ENCODE measurements around the gene ST3GAL3. TPM values are rescaled to one million over a fixed set of nuclear protein-coding genes. Genes with fewer than 3 reads are reported as not detected.

The ST3GAL3 gene
- polyA plus RNA-seq, 1 of the 3 experiments (the other 2 are of a cell fraction): 20.6 TPM

GRCh38 chr1:43864111-43865045 lies 157.0 kb downstream of the ST3GAL3 start:
- Histone ChIP-seq H3K9ac (no peak overlapping the region), H3K9me3 (no peaks in the 10 kb centered on the region), H3K27ac (ENCODE audit: low read depth in 2 of 2, low read length in 1 of 2) (no peak overlapping the region), H3K79me2 (ENCODE audit: insufficient read depth) (no peaks in the 10 kb centered on the region), H3K9me2 (no peaks in the 10 kb centered on the region), H3K4me2 (no peak overlapping the region), H3F3A (replicated peaks; ENCODE audit: insufficient read depth) (peaks cover 6% of the 10 kb centered on the region), H3K27me3 (ENCODE audit: insufficient read depth) (no peaks in the 10 kb centered on the region), H3K36me3 (replicated peaks in 1 of 2; ENCODE audit: control insufficient read depth in 1 of 2, insufficient read depth in 2 of 2, low read length in 1 of 2) (no peaks in the 10 kb centered on the region), H3K4me1 (ENCODE audit: control insufficient read depth in 1 of 2, insufficient read depth in 2 of 2, low read depth in 1 of 2, low read length in 1 of 2) (peaks cover 15 to 32% of the 10 kb centered on the region in 2 experiments; a peak in 3 of 4 replicates), H2AFZ (ENCODE audit: low read depth) (no peak overlapping the region), H4K20me1 (ENCODE audit: insufficient read depth) (peaks cover 33% of the 10 kb centered on the region), H3K4me3 (ENCODE audit: low read depth in 2 of 2, low read length in 1 of 2) (no peak overlapping the region)
- TF ChIP-seq JUND (IDR thresholded peaks at IDR 0.05): no peak
- no peak for TF ChIP-seq USF2 (IDR thresholded peaks at IDR 0.05; ENCODE audit: borderline replicate concordance, low read depth, low read length)
- no peak for TF ChIP-seq TAF1 (IDR thresholded peaks at IDR 0.05; ENCODE audit: borderline replicate concordance, low read depth, low read length)
- no peak for TF ChIP-seq SMC3 (IDR thresholded peaks at IDR 0.05; ENCODE audit: low read depth, low read length)
- TF ChIP-seq YY1 (IDR thresholded peaks at IDR 0.05; ENCODE audit: low read depth): no peak
- TF ChIP-seq IRF3 (IDR thresholded peaks at IDR 0.05; ENCODE audit: low read depth, low read length): no peak
- DNase-seq: no peak
- POLR2A ChIA-PET: no interaction called here
- CTCF ChIA-PET: interaction anchor here (1.1 to 1.8 kb wide), 2 partner anchors 11 to 101 kb away, joined by 3 to 9 read pairs; no protein-coding TSS in a partner anchor
- WGBS (ENCODE audit: low lambda C conversion rate): 98% methylated on average over 6 of the region's 7 CpGs

- Histone ChIP-seq H3K4me3 (ENCODE audit: low read depth in 2 of 2, low read length in 1 of 2) (no peak overlapping the region), H3K9me2 (no peaks in the 10 kb centered on the region), H3K4me2 (no peak overlapping the region), H3K9ac (no peak overlapping the region), H3K4me1 (ENCODE audit: control insufficient read depth in 1 of 2, insufficient read depth in 2 of 2, low read depth in 1 of 2, low read length in 1 of 2) (peaks cover 4 to 21% of the 10 kb centered on the region in 2 experiments; a peak in 3 of 4 replicates), H2AFZ (ENCODE audit: low read depth) (no peak overlapping the region), H3K27ac (ENCODE audit: low read depth in 2 of 2, low read length in 1 of 2) (no peak overlapping the region), H3K79me2 (ENCODE audit: insufficient read depth) (no peaks in the 10 kb centered on the region), H4K20me1 (ENCODE audit: insufficient read depth) (peaks cover 17% of the 10 kb centered on the region; the same call in 1 of the 2 replicates), H3K9me3 (no peaks in the 10 kb centered on the region), H3K27me3 (ENCODE audit: insufficient read depth) (no peaks in the 10 kb centered on the region), H3K36me3 (replicated peaks in 1 of 2; ENCODE audit: control insufficient read depth in 1 of 2, insufficient read depth in 2 of 2, low read length in 1 of 2) (no peaks in the 10 kb centered on the region), H3F3A (replicated peaks; ENCODE audit: insufficient read depth) (peaks cover 6% of the 10 kb centered on the region)
- WGBS (ENCODE audit: low lambda C conversion rate): 92% methylated on average over 2 of the region's 2 CpGs
- ChIA-PET POLR2A (no interaction called here), CTCF (interaction anchor here (0.6 to 0.9 kb wide), 2 partner anchors 68 to 96 kb away, joined by 3 read pairs; no protein-coding TSS in a partner anchor)
- no peak for DNase-seq
- TF ChIP-seq PBX3 (IDR thresholded peaks at IDR 0.05) (no peak), ZBTB33 (IDR thresholded peaks at IDR 0.05; ENCODE audit: borderline replicate concordance, low read depth) (no peak), EP300 (IDR thresholded peaks at IDR 0.05; ENCODE audit: borderline replicate concordance in 1 of 2, low read depth in 1 of 2, low read length in 1 of 2) (no peak), FOXM1 (IDR thresholded peaks at IDR 0.05; ENCODE audit: low read depth) (no peak), RAD21 (IDR thresholded peaks at IDR 0.05; ENCODE audit: low read length) (no peak), MAX (IDR thresholded peaks at IDR 0.05; ENCODE audit: low read depth) (no peak), NRF1 (IDR thresholded peaks at IDR 0.05; ENCODE audit: low read depth, low read length) (no peak), TEAD4 (IDR thresholded peaks at IDR 0.05; ENCODE audit: borderline replicate concordance, insufficient read depth) (no peak), RFX5 (IDR thresholded peaks at IDR 0.05; ENCODE audit: low read length) (no peak), EZH2phosphoT487 (IDR thresholded peaks at IDR 0.05; ENCODE audit: borderline replicate concordance, low read depth) (no peak), YY1 (IDR thresholded peaks at IDR 0.05; ENCODE audit: low read depth) (no peak), GABPA (IDR thresholded peaks at IDR 0.05; ENCODE audit: low read depth) (no peak), RXRA (IDR thresholded peaks at IDR 0.05; ENCODE audit: borderline replicate concordance, low read depth) (no peak), TCF12 (IDR thresholded peaks at IDR 0.05) (no peak), RCOR1 (IDR thresholded peaks at IDR 0.05; ENCODE audit: low read length) (no peak), MEF2A (IDR thresholded peaks at IDR 0.05; ENCODE audit: borderline replicate concordance, low read depth) (no peak), FOSL2 (IDR thresholded peaks at IDR 0.05; ENCODE audit: borderline replicate concordance, low read depth) (no peak)
These were observed 158.9 kb downstream of the ST3GAL3 start for GRCh38 chr1:43866201-43866600.

Measured in SK-N-SH (cell line).